ENCODE data around the gene FLRT3.

- TF ChIP-seq CTCF (IDR thresholded peaks at IDR 0.05), result no peak
- no peak for TF ChIP-seq POLR2A (IDR thresholded peaks at IDR 0.05; ENCODE audit: low read depth)
- no peak for TF ChIP-seq EP300 (IDR thresholded peaks at IDR 0.05)
Measured at GRCh38 chr20:14342918-14343317, 5.5 kb upstream of the FLRT3 start.

Measured in esophagus muscularis mucosa (tissue), 4 donors.